ENCODE measurements around the gene PNP.

DNA sequence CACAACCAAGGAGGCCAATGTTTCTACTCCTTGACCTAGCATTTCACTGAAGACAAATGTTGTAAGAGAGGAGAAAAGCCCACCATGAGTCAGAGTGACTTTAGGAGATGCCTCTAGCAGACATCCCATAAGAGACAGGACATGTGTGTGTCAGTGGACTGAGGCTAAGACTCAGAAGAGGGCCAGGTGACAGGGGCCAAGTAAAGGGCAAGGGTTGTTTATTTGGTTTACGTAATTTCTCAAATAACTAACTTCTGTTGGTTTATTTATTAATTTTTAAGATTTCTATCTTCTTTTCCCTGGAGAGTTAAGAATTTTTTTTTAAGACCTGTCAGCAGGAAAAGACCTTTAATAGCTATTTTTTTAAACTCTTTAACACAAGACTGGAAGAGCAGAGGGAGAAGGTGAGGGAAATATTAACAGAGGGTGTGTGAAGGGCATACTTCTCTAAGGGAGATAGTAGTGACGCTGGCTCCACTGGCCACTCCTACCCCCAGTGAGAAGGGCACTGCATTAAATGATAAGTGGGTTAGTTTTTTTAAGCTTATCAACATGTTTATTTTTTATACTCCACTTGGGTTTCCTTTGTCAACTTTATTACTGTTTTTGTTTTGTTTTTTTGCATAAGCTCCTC is 3.4 kb downstream of the PNP start:
- TF ChIP-seq CTCF (conservative IDR thresholded peaks at IDR 0.05): no peak
- TF ChIP-seq ZFX (IDR thresholded peaks at IDR 0.05): no peak

Data from C4-2B (cell line).